ENCODE data around the gene KCNG2. TPM values are rescaled to one million over a fixed set of nuclear protein-coding genes. Genes with fewer than 3 reads are reported as not detected.

KCNG2 gene
- total and polyA plus RNA-seq, 2 experiments from 2014 or later, result 0.13 to 0.52 TPM

- TF ChIP-seq ZNF462 (CRISPR knock-in tag; IDR thresholded peaks at IDR 0.05), result no peak
- TF ChIP-seq ZNF331 (CRISPR knock-in tag; IDR thresholded peaks at IDR 0.05; ENCODE audit: low read depth), result no peak
- no peak for TF ChIP-seq POLR2AphosphoS5 (IDR thresholded peaks at IDR 0.05; ENCODE audit: low read depth)
- no peak for TF ChIP-seq CTCF (conservative IDR thresholded peaks at IDR 0.05; ENCODE audit: low read depth in 2 of 2)
- no peak for TF ChIP-seq REST (IDR thresholded peaks at IDR 0.05; ENCODE audit: unreplicated experiment)
- no peak for TF ChIP-seq STAT1 (IDR thresholded peaks at IDR 0.05; ENCODE audit: unreplicated experiment)
- no peak for TF ChIP-seq NANOG (IDR thresholded peaks at IDR 0.05; ENCODE audit: borderline replicate concordance)
- TF ChIP-seq JUNB (IDR thresholded peaks at IDR 0.05; ENCODE audit: unreplicated experiment), result no peak
- TF ChIP-seq EZH2phosphoT487 (IDR thresholded peaks at IDR 0.05; ENCODE audit: unreplicated experiment), result no peak
- no peak for TF ChIP-seq ZNF114 (CRISPR knock-in tag; IDR thresholded peaks at IDR 0.05)
Measured at GRCh38 chr18:79765491-79766245, 32.1 kb upstream of the KCNG2 start (continued).

Measured in GM23338 (cell line).